CD8-positive, alpha-beta memory T cell (primary cell): ENCODE results near the gene RENBP. TPM values are rescaled to one million over a fixed set of nuclear protein-coding genes. Genes with fewer than 3 reads are reported as not detected.

ENCODE experiments used
- CTCF ChIA-PET: fragments of 350-600 bp; sonication (Branson Sonifier 250); formaldehyde crosslinking; loops from one replicate; lab custom pipeline; 2021; ENCODE audit warnings: antibody characterized with exemption; lab: Charles Lee
- POLR2A ChIA-PET: fragments of 350-600 bp; sonication (Branson Sonifier 250); formaldehyde crosslinking; loops from one replicate; lab custom pipeline; 2021; ENCODE audit warnings: antibody characterized with exemption; lab: Charles Lee
- DNase-seq, 5 donors: peaks; one replicate each; pipeline versions ENCODE4 v3.0.0 to v3.0.0-alpha.2; 2020 to 2022; ENCODE audit warnings: mixed read lengths in 1 of 5
- H3K27ac ChIP-seq: one replicate; pipeline ENCODE4 v1.7.0; 2013; ENCODE audit warnings: low read depth, mild to moderate bottlenecking, low read length, moderate library complexity
- H3K27me3 ChIP-seq: 2 replicates; pipeline ENCODE4 v1.7.0; 2013; ENCODE audit warnings: low read length, mild to moderate bottlenecking; ENCODE audit not compliant: insufficient read depth, poor library complexity, severe bottlenecking
- H3K36me3 ChIP-seq: 2 replicates; pipeline ENCODE4 v1.7.0; 2013; ENCODE audit warnings: mild to moderate bottlenecking, low read length, moderate library complexity; ENCODE audit not compliant: insufficient read depth
- H3K4me1 ChIP-seq: 2 replicates; pipeline ENCODE4 v1.7.0; 2013; ENCODE audit warnings: mild to moderate bottlenecking, low read length, moderate library complexity; ENCODE audit not compliant: insufficient read depth
- H3K4me3 ChIP-seq: 2 replicates; pipeline ENCODE4 v1.7.0; 2013; ENCODE audit warnings: mild to moderate bottlenecking, low read length
- H3K9me3 ChIP-seq: 2 replicates; pipeline ENCODE4 v1.7.0; 2013; ENCODE audit warnings: mild to moderate bottlenecking, low read length
- H3K27ac Mint-ChIP-seq, 8 donors: one replicate each; pipeline ENCODE4 v1.8.0; 2020 to 2021; ENCODE audit warnings: mixed read lengths in 8 of 8, mild to moderate bottlenecking in 6 of 8, inconsistent platforms in 3 of 8, moderate library complexity in 3 of 8
- H3K27me3 Mint-ChIP-seq, 2 donors: one replicate each; pipeline ENCODE4 v1.8.0; 2020 to 2021; ENCODE audit warnings: mixed read lengths in 2 of 2, mild to moderate bottlenecking in 1 of 2, moderate library complexity in 1 of 2
- H3K36me3 Mint-ChIP-seq, 3 donors: one replicate each; pipeline ENCODE4 v1.8.0; 2020 to 2021; ENCODE audit warnings: mixed read lengths in 3 of 3, inconsistent platforms in 1 of 3, mild to moderate bottlenecking in 1 of 3
- H3K4me1 Mint-ChIP-seq, 3 donors: one replicate each; pipeline ENCODE4 v1.8.0; 2020 to 2021; ENCODE audit warnings: mixed read lengths in 3 of 3, inconsistent platforms in 1 of 3, mild to moderate bottlenecking in 1 of 3
- H3K4me3 Mint-ChIP-seq, 7 donors: one replicate each; pipeline ENCODE4 v1.8.0; 2020 to 2021; ENCODE audit warnings: mixed read lengths in 7 of 7, mild to moderate bottlenecking in 6 of 7, moderate library complexity in 4 of 7, inconsistent platforms in 2 of 7
- H3K9me3 Mint-ChIP-seq, 5 donors: one replicate each; pipeline ENCODE4 v1.8.0; 2020 to 2022; ENCODE audit warnings: mixed read lengths in 5 of 5, mild to moderate bottlenecking in 3 of 5, moderate library complexity in 2 of 5, inconsistent platforms in 1 of 5
- polyA plus RNA-seq: library from polyadenylated mRNA; unstranded; fragments of 300-500 nt; fragmentation: Illumina TruSeq; gene quantifications from one replicate; pipeline ENCODE4 v1.2.3, GENCODE V29; 2021
- total RNA-seq, 2 experiments: library from RNA; stranded (reverse); gene quantifications; one replicate each; pipeline ENCODE4 v1.2.3, GENCODE V29; 2021

The RENBP gene
- total and polyA plus RNA-seq, 3 experiments from 2014 or later, result 3.5 to 4.6 TPM; not detected in 1

DNA sequence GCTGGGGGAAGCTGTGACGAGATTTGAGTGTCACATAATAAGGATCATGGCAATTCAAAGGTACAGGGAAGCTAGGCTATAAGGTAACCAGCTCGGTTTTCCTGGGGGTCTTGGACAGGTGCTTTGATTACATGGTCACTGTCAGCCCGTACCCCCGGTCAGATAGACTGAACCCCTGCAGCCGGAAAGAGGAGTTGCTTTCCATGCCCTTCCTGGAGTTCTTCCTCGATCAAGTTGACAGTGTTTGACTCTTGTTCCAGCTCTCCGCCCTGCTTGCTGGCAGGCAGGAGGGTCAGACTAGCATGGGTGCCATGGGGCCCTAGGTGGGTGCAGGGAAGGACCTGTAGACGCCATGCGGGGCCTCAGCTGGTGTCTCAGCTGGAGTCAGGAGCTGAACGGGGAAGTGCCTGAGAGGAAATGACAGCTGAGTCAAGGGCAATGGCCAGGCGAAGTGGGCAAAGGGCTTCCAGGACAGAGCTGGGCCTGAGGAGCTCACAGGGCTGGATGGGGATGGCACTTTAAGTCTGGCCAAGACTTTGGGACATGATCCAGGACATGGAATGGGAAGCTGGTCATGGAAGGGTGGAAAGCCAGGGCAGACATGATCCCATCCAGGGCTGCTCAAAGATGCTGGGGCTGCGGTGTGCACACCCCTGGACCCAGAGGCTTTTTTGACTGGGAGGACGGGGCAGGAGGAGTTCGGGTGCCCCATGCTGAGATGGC lies 29.7 kb upstream of the RENBP start:
- Mint-ChIP-seq H3K27ac (peak overlapping the region; percentile 73 to 98 (median 92)), H3K27me3 (peaks cover 0 to 9% of the 10 kb centered on the region in 2 donors), H3K4me3 (peak overlapping the region in 6 of 7 donors; percentile 8 to 94 (median 68)), H3K9me3 (peaks cover 0 to 2% (median 0%) of the 10 kb centered on the region in 5 donors), H3K36me3 (peaks cover 0 to 11% (median 0%) of the 10 kb centered on the region in 3 donors), H3K4me1 (peaks cover 23 to 27% (median 25%) of the 10 kb centered on the region in 3 donors)
- CTCF ChIA-PET, result interaction anchor here (1.3 kb wide), 1 partner anchor 22 kb away, joined by 3 read pairs; no protein-coding TSS in a partner anchor
- Histone ChIP-seq H3K4me1 (peaks cover 13% of the 10 kb centered on the region), H3K27ac (peak overlapping the region; percentile 80), H3K36me3 (no peaks in the 10 kb centered on the region), H3K27me3 (no peaks in the 10 kb centered on the region), H3K4me3 (peak overlapping the region; percentile 65), H3K9me3 (no peaks in the 10 kb centered on the region)
- no peak for DNase-seq
- POLR2A ChIA-PET, result interaction anchor here (0.6 to 1.5 kb wide), 2 partner anchors 11 to 95 kb away, joined by 4 to 12 read pairs; no protein-coding TSS in a partner anchor

DNA sequence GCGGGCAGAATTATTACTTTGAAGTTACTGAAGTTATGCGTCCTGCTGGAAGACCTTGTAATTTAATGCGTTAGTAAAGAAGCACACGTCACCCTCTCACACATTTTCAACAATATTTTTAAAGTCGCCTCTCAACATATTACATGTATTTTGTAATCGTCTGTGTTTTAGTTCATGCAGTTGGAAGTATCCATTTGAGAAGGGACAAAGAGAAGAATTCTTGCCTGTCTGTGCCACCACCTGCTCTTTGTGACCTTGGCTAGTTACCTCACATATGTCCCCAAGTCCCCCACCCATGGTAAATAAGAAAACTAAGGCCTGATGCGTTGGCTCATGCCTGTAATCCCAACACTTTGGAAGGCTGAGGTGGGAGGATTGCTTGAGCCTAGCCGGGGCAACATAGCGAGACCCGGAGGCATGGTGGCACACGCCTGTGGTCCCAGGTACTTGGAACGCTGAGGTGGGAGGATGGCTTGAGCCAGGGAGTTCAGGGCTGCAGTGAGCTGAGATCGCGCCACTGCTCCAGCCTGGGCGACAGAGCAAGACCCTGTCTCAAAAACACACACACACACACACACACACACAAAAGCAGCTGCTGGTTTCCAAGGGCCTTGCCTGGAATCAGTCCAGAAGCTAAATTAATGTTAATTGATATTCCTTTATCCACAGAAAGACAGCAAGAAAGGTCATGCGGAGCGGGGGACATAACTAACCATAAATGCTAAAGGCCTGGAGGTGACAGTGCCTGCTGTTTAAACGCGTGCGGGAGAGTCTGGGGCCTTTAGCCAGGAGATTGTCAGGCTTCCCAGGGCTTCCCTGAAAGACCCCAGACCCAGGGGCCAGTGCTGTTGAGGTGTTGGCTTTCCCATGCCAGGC lies 28.9 kb upstream of the RENBP start:
- no peaks in the 10 kb centered on the region for H3K9me3 ChIP-seq
- H3K27me3 ChIP-seq, result no peaks in the 10 kb centered on the region
- Mint-ChIP-seq H3K9me3 (peaks cover 0 to 2% (median 0%) of the 10 kb centered on the region in 5 donors), H3K36me3 (peaks cover 0 to 11% (median 0%) of the 10 kb centered on the region in 3 donors), H3K27ac (peak overlapping the region; percentile 84 to 98 (median 94)), H3K4me1 (peaks cover 25 to 29% (median 28%) of the 10 kb centered on the region in 3 donors), H3K4me3 (peak overlapping the region; percentile 85 to 94 (median 91)), H3K27me3 (peaks cover 0 to 9% of the 10 kb centered on the region in 2 donors)
- peaks cover 16% of the 10 kb centered on the region for H3K4me1 ChIP-seq
- DNase-seq, result no peak
- H3K36me3 ChIP-seq, result no peaks in the 10 kb centered on the region
- peak overlapping the region; percentile 80 for H3K27ac ChIP-seq
- CTCF ChIA-PET, result interaction anchor here (1.3 kb wide), 1 partner anchor 23 kb away, joined by 3 read pairs; no protein-coding TSS in a partner anchor
- peak overlapping the region; percentile 65 for H3K4me3 ChIP-seq
- POLR2A ChIA-PET, result interaction anchor here (0.8 to 3.7 kb wide), 3 partner anchors 12 to 425 kb away, joined by 4 to 27 read pairs (median 4); partner anchors contain the start of gene RPL10

DNA sequence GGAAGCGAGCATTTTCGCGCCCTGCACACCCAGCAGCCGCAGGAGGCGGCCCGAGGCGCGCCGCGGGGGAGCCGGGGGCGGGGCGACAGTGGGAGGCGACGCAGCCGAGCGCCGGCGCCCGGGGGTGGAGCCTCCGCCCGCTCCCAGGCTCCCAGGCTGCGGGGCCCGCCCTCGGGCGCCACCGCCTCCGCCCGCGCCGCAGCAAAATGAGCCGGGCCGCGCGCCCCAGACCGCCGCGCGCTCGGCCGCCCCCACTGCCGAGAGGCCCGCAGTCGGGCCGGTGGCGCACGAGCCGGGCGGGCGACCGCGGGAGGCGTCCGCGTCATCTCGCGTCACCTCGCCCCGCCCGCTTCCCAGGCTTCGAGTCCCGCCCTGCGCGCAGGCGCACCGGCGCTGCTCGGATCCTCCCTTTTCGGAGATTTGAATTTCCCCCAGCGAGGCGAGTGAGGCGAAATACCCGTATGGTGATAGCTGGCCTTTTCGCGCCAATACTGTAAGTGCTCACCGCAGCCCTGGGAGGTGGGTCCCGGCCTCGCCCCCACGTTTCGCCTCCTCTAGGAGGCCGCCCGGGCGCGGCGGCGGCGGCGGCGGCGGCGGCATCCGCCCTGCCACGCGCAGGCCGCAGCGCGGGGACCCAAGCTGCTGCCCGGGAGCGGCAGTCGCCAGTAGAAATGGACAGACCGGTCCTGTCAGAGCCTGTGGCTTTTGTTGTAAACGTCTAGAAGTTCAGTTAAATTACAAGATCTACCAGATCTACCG lies 28.1 kb upstream of the RENBP start, which contains the start of gene TMEM187:
Gene TMEM187, plus strand, starts transcription at position 387 of the 759 bp plus-strand sequence. CDS start 9,309 bp downstream, outside the sequence.
- H3K27me3 ChIP-seq, result no peaks in the 10 kb centered on the region
- H3K4me1 Mint-ChIP-seq, result peaks cover 33 to 37% (median 36%) of the 10 kb centered on the region in 3 donors
- peaks cover 0 to 2% (median 0%) of the 10 kb centered on the region in 5 donors for H3K9me3 Mint-ChIP-seq
- peak; percentile 80 to 92 (median 90) for DNase-seq
- no peaks in the 10 kb centered on the region for H3K36me3 ChIP-seq
- H3K36me3 Mint-ChIP-seq, result peaks cover 0 to 14% (median 0%) of the 10 kb centered on the region in 3 donors
- POLR2A ChIA-PET, result interaction anchor here (0.6 to 3.7 kb wide), 5 partner anchors 9 to 426 kb away, joined by 3 to 27 read pairs (median 4); partner anchors contain the start of gene RPL10
- CTCF ChIA-PET, result no interaction called here
- peak within 1 kb of the TSS; percentile 93 for H3K4me3 ChIP-seq
- peak within 1 kb of the TSS; percentile 95 to 100 (median 100) for H3K4me3 Mint-ChIP-seq
- peak within 1 kb of the TSS; percentile 94 for H3K27ac ChIP-seq
- H3K27ac Mint-ChIP-seq, result peak within 1 kb of the TSS; percentile 98 to 100 (median 100)
- no peaks in the 10 kb centered on the region for H3K9me3 ChIP-seq
- peaks cover 0 to 10% of the 10 kb centered on the region in 2 donors for H3K27me3 Mint-ChIP-seq
- peaks cover 24% of the 10 kb centered on the region for H3K4me1 ChIP-seq

DNA sequence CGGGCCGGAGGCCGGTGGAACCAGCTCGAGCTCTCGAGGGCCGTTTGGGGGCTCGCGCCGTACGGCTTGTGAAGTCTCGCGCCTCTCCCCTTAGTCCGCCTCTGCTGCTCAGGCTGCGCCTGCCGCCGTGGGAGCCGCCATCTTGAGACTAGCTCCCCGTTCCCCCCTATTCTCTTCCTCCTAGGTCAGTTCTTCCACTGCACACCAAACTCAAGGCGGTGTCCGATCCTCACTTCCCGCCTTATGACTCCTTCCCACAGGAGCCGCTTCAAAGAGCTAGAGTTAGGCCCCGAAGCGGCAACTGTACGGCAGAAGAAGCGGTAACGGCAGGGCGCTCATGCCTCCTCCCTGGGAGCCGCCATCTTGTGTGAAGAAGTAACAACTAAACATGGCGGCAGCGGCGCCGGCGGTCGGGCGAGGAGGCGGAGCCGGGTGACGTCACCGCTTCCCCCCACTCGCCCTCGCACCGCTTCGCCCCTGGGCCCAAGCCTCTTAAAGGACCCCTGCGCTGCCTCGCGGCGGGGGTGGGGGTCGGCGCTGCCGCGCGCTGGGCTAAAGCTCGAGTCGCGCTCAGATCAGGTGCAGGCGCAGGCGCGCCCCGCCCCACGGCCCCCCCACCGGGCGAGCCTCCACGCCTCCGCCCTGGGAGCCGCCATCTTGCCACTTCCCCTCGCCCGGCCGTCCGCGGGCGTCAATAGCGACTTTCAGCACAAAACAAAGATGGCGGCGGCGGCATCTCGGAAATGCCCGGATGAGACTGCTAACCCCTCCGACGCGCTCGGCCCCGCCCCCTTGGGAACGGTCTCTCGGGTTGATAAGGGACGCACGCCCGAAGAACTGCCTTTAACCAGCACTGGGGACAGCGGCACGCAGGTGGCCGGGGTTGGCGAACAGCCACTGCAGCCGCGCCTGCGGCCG lies 27.3 kb upstream of the RENBP start, which contains the start of gene HCFC1:
Gene HCFC1, minus strand, starts transcription at position 369 of the 918 bp plus-strand sequence. CDS start 978 bp downstream, outside the sequence.
- Histone ChIP-seq H3K4me1 (peaks cover 30% of the 10 kb centered on the region), H3K27ac (peak within 1 kb of the TSS; percentile 94), H3K36me3 (no peaks in the 10 kb centered on the region), H3K9me3 (no peaks in the 10 kb centered on the region), H3K27me3 (no peaks in the 10 kb centered on the region), H3K4me3 (peak within 1 kb of the TSS; percentile 93)
- H3K27ac Mint-ChIP-seq, result peak within 1 kb of the TSS; percentile 98 to 100 (median 100)
- peak; percentile 85 to 97 (median 95) for DNase-seq
- H3K9me3 Mint-ChIP-seq, result peaks cover 0 to 2% (median 0%) of the 10 kb centered on the region in 5 donors
- H3K4me1 Mint-ChIP-seq, result peaks cover 42 to 46% (median 45%) of the 10 kb centered on the region in 3 donors
- peaks cover 0 to 10% of the 10 kb centered on the region in 2 donors for H3K27me3 Mint-ChIP-seq
- ChIA-PET CTCF (interaction anchor here (0.7 to 7.2 kb wide), 8 partner anchors 9 to 576 kb away, joined by 3 to 54 read pairs (median 3); partner anchors contain the start of genes ARHGAP4 and IKBKG), POLR2A (interaction anchor here (0.6 to 3.7 kb wide), 11 partner anchors 9 to 573 kb away, joined by 3 to 27 read pairs (median 4); partner anchors contain the start of genes ARHGAP4 and RPL10)
- H3K4me3 Mint-ChIP-seq, result peak within 1 kb of the TSS; percentile 95 to 100 (median 100)
- H3K36me3 Mint-ChIP-seq, result peaks cover 0 to 17% (median 0%) of the 10 kb centered on the region in 3 donors

DNA sequence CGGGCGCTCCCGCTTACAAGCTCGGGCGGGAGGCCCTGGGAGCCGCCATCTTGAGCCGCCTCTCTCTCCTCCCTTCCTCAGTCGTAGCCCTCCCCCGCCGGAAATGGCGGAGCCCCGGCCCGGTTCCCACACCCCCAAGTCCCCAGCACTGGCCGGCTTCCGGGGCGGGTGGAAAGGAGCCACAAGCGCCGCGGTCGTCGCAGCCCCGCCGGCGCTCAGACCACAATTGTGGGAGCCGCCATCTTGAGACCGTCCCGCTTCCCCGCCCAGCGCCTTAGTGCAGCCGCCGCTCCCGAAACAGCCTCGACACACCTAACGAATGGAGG lies 26.6 kb upstream of the RENBP start:
- peak overlapping the region; percentile 98 to 100 (median 100) for H3K27ac Mint-ChIP-seq
- ChIA-PET CTCF (interaction anchor here (1.0 to 7.2 kb wide), 7 partner anchors 9 to 576 kb away, joined by 3 to 54 read pairs (median 3); partner anchors contain the start of gene IKBKG), POLR2A (interaction anchor here (0.8 to 3.7 kb wide), 8 partner anchors 10 to 574 kb away, joined by 3 to 27 read pairs (median 4); partner anchors contain the start of genes ARHGAP4 and RPL10)
- Histone ChIP-seq H3K4me3 (peak overlapping the region; percentile 93), H3K4me1 (peaks cover 37% of the 10 kb centered on the region), H3K27me3 (no peaks in the 10 kb centered on the region), H3K9me3 (no peaks in the 10 kb centered on the region), H3K36me3 (no peaks in the 10 kb centered on the region), H3K27ac (peak overlapping the region; percentile 94)
- peaks cover 48 to 52% (median 51%) of the 10 kb centered on the region in 3 donors for H3K4me1 Mint-ChIP-seq
- peaks cover 0 to 17% (median 0%) of the 10 kb centered on the region in 3 donors for H3K36me3 Mint-ChIP-seq
- peaks cover 0 to 2% (median 0%) of the 10 kb centered on the region in 5 donors for H3K9me3 Mint-ChIP-seq
- H3K27me3 Mint-ChIP-seq, result peaks cover 0 to 10% of the 10 kb centered on the region in 2 donors
- DNase-seq, result peak; percentile 75 to 93 (median 88)
- peak overlapping the region; percentile 95 to 100 (median 100) for H3K4me3 Mint-ChIP-seq
